ENCODE data around the gene SLX4IP. TPM values are rescaled to one million over a fixed set of nuclear protein-coding genes. Genes with fewer than 3 reads are reported as not detected.
A peak's percentile ranks its signal among the peaks of the same experiment; 100 is the strongest.

The SLX4IP gene
- polyA plus RNA-seq, 6 donors from 2014 or later, result 1.7 to 3.5 (median 2.5) TPM

DNA sequence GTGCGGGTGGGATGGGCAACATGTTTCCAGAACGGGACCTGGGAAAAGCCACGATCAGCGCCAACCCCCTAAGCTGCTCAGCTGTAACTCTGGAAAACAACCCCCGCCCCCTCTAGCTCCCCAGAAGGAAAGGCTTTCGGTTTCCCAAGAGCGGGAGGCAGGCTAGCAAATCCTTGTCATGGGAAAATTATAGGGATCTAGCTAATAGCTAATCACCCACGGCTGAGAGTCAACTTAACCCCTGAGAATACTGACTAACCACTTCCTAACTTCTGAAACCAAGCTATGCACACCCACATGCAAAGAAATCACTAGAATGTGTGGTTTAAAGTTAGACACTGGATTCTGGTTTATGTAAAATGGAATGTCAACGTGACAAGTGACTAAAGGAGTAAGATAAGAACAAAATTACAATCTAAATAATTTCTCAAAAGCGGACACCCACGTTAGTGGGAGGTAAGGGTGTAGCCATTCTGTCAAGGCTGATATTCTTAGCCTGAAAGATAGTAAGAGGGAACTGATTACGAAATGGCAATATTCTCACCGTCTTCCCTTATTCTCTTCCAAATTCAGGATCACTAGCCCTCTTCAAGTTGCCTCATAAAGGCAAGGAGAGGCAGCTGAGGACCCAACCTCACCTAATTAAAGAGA, 218.6 kb downstream of the SLX4IP start:
- H3K4me3 Mint-ChIP-seq, result no peak overlapping the region
- H3K36me3 Mint-ChIP-seq, result no peaks in the 10 kb centered on the region
- DNase-seq (no peak), ATAC-seq (ENCODE audit: low read depth in 2 of 2) (no peak)
- peaks cover 0 to 22% (median 0%) of the 10 kb centered on the region in 3 donors for H3K27me3 Mint-ChIP-seq
- H3K4me1 Mint-ChIP-seq, result no peaks in the 10 kb centered on the region
- H3K9me3 Mint-ChIP-seq, result no peaks in the 10 kb centered on the region
- H3K27ac Mint-ChIP-seq, result no peak overlapping the region

DNA sequence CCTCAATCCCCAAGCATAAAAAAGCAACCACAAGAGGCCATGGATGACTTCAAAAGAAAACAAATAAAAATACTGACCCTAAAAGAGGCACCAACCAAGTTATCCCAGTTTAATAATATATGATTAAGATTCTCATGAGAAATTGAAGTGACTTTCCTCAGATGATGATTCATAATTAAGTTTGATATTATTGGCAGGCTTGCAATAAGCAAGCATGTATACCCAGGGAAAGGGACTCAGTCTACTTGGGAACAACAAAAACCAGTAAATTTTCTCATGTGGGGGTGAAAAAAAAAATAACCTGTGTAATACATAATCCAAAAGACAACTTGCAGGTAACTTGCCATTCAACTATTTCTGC, 219.1 kb downstream of the SLX4IP start:
- Mint-ChIP-seq H3K27me3 (peaks cover 0 to 22% (median 0%) of the 10 kb centered on the region in 3 donors), H3K27ac (no peak overlapping the region), H3K4me1 (no peaks in the 10 kb centered on the region), H3K4me3 (no peak overlapping the region), H3K36me3 (no peaks in the 10 kb centered on the region), H3K9me3 (no peaks in the 10 kb centered on the region)
- DNase-seq (no peak), ATAC-seq (ENCODE audit: low read depth in 2 of 2) (no peak)

DNA sequence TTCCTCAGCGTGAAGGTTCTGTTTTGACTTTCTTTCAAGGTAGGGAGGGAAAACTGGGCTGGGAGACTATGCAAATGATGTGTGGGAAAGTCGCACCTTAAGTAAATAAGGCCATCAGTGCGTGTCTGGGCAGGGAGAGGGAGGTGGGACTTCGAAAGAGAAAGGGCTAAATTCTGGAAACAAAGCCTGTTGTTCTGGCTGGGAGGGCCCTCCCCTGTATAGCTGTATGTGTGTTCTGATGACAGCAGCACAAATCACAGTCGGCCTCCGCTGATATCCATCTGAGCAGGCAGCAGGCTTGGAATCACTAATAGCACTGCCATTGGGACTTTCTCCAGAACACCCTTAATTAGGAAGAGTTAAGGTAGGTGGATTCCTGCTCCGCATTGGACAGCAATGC, 219.5 kb downstream of the SLX4IP start:
- H3K4me1 Mint-ChIP-seq, result no peaks in the 10 kb centered on the region
- H3K36me3 Mint-ChIP-seq, result no peaks in the 10 kb centered on the region
- no peaks in the 10 kb centered on the region for H3K9me3 Mint-ChIP-seq
- no peak overlapping the region for H3K4me3 Mint-ChIP-seq
- no peak for DNase-seq
- no peak overlapping the region for H3K27ac Mint-ChIP-seq
- peaks cover 0 to 22% (median 0%) of the 10 kb centered on the region in 3 donors for H3K27me3 Mint-ChIP-seq
- no peak for ATAC-seq (ENCODE audit: low read depth in 2 of 2)

DNA sequence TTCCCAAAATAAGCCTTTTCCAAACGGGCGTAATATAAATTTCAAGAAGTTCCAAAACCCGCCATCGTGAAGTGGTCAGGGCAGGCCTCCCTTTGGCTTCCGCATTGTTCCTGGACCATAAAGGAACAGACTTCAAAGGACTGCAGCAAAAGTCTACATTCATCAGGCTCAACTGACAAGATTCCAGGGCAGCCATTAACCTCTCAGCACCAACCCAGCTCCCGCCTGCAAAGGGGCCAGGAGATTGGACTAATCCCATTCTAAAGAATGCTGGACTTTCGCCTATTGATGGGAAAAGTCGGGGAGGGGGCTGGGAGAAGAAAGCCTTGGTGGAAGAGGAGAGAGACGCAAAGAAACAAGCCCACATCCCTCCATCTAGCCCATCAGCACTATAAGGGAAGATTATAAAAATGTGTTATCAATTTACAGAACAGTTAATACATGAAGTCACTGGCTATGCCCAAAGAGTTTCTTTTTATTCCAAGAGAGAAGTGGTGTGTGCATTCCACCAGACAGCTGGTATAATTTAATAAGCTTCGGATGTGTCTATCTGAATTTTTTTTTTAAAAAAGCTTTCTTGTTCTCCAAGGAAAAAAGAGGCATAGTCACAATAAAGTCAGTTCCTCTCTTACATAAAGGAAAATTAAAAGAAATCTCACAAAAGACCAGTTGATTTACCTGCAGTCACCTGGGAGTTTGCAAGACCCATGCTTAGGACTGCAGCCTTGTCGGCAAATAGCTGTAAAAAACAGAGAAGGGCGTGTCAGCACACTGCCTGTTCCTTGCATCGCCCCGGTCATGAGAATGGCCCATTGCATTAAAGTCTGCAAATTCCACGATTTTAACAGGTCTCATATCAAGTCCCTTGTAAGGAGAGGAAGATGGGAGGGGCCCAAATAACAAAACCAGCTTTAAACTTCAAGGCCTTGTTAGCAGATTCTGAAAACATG, 220.9 kb downstream of the SLX4IP start:
- no peaks in the 10 kb centered on the region for H3K4me1 Mint-ChIP-seq
- no peak overlapping the region for H3K4me3 Mint-ChIP-seq
- DNase-seq, result no peak
- ATAC-seq (ENCODE audit: low read depth in 2 of 2), result no peak
- H3K27ac Mint-ChIP-seq, result peak overlapping the region in 1 of 6 donors; percentile 24
- peaks cover 0 to 2% (median 0%) of the 10 kb centered on the region in 7 donors for H3K9me3 Mint-ChIP-seq
- peaks cover 0 to 29% (median 8%) of the 10 kb centered on the region in 3 donors for H3K27me3 Mint-ChIP-seq
- no peaks in the 10 kb centered on the region for H3K36me3 Mint-ChIP-seq

DNA sequence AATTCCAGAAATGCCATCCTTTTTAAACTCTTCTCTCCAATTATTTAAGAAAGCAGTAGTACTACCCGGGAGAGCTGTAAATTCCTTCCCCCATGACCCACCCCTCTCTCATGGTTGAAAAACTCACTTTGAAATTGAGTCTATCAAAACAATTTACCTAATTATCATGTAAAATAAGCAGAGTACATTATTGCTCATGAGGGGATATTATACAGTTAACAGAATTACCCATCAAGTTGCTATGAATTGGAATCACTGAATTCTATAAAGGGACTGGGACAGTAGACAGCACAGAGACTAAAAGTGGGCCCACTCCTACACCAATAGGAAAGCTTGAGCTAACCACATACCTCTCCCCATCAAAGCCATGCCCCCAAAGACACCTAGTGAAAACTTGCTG, 222.3 kb downstream of the SLX4IP start:
- peaks cover 0 to 2% (median 0%) of the 10 kb centered on the region in 7 donors for H3K9me3 Mint-ChIP-seq
- H3K36me3 Mint-ChIP-seq, result no peaks in the 10 kb centered on the region
- H3K4me1 Mint-ChIP-seq, result no peaks in the 10 kb centered on the region
- ATAC-seq (ENCODE audit: low read depth in 2 of 2) (no peak), DNase-seq (no peak)
- no peak overlapping the region for H3K4me3 Mint-ChIP-seq
- H3K27ac Mint-ChIP-seq, result no peak overlapping the region
- H3K27me3 Mint-ChIP-seq, result peaks cover 8 to 42% (median 22%) of the 10 kb centered on the region in 3 donors

DNA sequence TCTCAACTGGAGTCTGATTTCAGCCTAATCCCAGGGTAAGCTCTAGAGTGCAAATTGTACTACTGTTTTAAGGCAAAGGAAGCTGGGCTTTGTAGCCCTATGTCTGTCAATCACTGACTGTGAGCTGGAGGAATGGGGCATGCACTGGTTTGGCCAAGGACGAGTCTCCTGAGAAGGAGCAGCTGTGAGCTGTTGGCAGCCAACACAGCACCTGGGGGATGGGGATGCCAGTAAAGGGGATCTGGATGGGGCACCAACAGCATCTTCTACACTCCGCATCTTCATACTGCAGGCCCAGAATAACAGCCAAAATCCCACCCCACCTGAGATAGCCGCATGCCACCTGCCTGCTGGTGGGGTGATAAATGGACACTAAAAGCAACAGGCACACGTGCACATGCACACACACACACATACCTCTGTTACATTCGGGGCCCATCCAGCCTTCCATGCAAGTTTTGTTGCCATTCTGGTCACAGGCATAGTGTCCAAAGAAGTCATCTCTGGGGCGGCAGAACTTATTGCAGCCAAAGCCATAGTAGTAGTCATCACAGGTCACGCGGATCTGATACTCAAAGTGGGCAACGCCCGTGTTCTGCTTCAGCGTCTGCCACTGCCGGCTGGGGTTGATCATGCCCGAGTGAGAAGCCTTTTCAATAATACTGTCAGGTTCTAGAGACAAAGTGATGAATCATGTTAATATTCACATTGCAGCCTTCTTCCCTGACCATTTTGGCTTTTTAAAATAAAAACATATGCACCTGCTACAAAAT, 223.1 kb downstream of the SLX4IP start:
- H3K36me3 Mint-ChIP-seq, result no peaks in the 10 kb centered on the region
- H3K27ac Mint-ChIP-seq, result no peak overlapping the region
- H3K9me3 Mint-ChIP-seq, result peaks cover 0 to 2% (median 0%) of the 10 kb centered on the region in 7 donors
- H3K4me1 Mint-ChIP-seq, result no peaks in the 10 kb centered on the region
- H3K4me3 Mint-ChIP-seq, result no peak overlapping the region
- ATAC-seq (ENCODE audit: low read depth in 2 of 2) (no peak), DNase-seq (no peak)
- H3K27me3 Mint-ChIP-seq, result peaks cover 8 to 50% (median 30%) of the 10 kb centered on the region in 3 donors

DNA sequence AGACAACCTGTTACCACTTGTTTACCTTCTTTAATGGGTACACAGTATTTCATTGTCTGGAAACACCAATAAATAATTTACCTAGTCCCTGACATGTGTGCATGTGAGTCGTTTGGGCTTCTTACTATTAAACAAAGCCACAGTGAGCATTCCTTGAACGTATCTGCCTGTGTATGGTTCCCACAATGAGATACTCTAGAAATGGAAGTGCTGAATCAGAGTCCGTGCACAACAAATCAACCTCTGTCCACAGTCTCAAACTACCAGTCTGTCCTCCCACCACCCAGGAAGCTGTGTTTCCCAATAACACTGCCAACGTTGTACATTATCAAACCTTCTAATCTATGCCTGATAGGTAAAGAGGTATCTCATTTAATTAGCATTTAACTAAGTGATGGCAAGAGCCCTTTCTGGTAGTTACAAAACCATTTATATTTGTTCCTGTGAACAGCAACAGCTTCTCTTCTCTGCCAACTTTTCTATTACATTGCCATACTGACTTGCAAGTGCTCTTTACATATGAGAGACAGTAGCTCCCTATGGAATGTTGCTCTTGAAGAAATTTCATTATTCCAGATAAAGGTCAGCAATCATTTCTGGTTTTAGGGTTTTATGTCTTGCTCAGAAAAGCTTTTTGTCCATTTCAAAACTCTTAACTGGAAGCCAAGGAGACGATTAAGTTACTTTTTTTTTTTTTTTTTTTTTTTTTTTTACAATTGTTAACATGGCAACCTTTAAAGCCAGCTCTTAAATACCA, 223.9 kb downstream of the SLX4IP start:
- Mint-ChIP-seq H3K36me3 (no peaks in the 10 kb centered on the region), H3K27ac (no peak overlapping the region), H3K4me1 (no peaks in the 10 kb centered on the region), H3K27me3 (peaks cover 12 to 48% (median 37%) of the 10 kb centered on the region in 3 donors), H3K4me3 (no peak overlapping the region), H3K9me3 (peaks cover 0 to 2% (median 0%) of the 10 kb centered on the region in 7 donors)
- DNase-seq (no peak), ATAC-seq (ENCODE audit: low read depth in 2 of 2) (no peak)

DNA sequence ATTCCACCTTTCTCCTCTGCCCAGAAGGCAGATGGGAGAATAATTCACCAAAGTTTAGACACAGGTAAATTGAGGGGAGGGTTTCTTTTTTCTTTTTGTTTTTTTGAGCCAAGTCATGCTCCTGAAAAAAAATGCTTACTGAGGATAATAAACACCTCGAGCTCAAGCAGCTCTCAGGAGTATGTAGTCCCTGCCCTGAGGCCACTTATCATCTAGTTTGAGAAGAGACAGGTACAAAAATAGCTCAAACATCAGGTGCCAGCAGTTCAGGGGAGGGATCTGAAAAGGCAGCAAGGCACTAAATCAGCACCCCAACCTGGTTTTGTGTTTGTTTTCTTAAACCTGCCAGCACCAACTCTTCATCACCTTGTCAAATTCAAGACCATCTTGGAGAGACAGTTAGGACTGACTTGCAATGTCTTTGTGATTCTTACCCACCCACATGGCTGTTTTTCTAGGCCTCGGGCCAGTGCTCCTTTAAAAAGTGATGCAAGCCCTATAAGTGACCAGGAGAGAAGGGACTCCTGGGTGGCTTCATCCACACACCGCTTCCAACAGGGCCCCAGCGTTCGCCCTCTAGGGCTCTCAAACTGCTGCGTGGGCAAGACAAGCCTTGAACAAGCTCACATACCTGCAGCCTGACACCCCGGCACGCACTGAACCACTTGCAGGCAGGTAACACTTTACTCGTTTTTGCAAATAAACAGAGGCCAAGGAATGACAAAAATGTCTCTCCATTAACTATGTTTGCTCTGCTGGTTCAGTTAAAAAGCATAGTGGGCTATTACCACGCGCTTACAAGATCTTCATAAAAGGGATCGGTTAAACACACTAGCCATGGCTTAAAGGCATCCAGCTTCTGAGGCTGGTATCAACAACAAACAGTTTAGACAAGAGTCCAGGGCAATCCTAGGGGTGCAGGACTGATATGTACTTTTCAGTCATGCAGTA, 224.8 kb downstream of the SLX4IP start:
- Mint-ChIP-seq H3K27ac (no peak overlapping the region), H3K27me3 (peaks cover 20 to 42% (median 41%) of the 10 kb centered on the region in 3 donors), H3K9me3 (peaks cover 0 to 2% (median 0%) of the 10 kb centered on the region in 7 donors), H3K4me3 (no peak overlapping the region), H3K4me1 (no peaks in the 10 kb centered on the region), H3K36me3 (no peaks in the 10 kb centered on the region)
- DNase-seq (no peak), ATAC-seq (ENCODE audit: low read depth in 2 of 2) (no peak)

DNA sequence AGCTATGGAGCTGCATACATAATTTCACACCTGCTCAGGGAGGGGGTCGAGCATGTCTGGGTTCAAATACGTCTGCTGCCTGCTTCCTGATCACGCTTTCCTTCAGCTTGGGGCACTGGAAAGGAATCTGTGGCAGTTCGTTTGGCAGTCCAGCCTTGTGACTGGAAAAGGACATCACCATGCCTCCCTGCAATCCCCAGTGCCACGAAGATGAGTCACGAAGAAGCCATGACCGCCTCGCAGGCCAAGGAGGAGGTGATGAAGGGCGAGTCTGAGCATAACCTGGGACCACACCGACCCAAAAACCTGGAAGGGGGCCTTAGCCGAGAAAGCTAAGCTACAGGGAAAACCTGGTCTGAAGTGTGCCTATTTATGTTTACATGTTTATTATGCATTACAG, 225.6 kb downstream of the SLX4IP start:
- no peak for ATAC-seq (ENCODE audit: low read depth in 2 of 2)
- no peaks in the 10 kb centered on the region for H3K36me3 Mint-ChIP-seq
- H3K4me3 Mint-ChIP-seq, result no peak overlapping the region

DNA sequence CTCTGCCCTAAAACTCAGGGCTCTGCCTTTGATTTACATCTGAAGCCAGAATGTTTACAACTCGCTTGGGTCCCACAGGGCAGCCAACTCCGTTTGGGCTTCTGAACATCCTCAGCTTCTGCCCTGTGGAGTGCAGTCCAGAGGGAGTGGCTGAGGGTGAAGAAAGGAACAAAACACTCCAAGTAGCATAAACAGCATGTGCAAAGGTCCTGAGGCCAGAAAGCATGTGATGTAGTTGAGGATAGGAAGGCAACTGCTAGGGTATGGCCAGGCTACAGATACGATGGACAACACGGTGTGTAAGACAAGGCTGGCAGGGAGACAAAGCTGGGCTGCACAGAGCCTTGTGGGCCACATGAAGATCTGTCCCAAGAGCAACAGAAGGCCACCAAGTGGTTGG, 226.2 kb downstream of the SLX4IP start:
- DNase-seq (no peak), ATAC-seq (ENCODE audit: low read depth in 2 of 2) (no peak)
- Mint-ChIP-seq H3K9me3 (peaks cover 0 to 2% (median 0%) of the 10 kb centered on the region in 7 donors), H3K27me3 (peaks cover 29 to 53% (median 42%) of the 10 kb centered on the region in 3 donors), H3K4me3 (no peak overlapping the region), H3K36me3 (no peaks in the 10 kb centered on the region), H3K4me1 (no peaks in the 10 kb centered on the region), H3K27ac (peak overlapping the region in 1 of 6 donors; percentile 3)

More for the DNA sequence above, 225.6 kb downstream of the SLX4IP start:
- no peak overlapping the region for H3K27ac Mint-ChIP-seq
- H3K9me3 Mint-ChIP-seq, result peaks cover 0 to 2% (median 0%) of the 10 kb centered on the region in 7 donors
- no peaks in the 10 kb centered on the region for H3K4me1 Mint-ChIP-seq
- peaks cover 28 to 47% (median 38%) of the 10 kb centered on the region in 3 donors for H3K27me3 Mint-ChIP-seq
- DNase-seq, result no peak

DNA sequence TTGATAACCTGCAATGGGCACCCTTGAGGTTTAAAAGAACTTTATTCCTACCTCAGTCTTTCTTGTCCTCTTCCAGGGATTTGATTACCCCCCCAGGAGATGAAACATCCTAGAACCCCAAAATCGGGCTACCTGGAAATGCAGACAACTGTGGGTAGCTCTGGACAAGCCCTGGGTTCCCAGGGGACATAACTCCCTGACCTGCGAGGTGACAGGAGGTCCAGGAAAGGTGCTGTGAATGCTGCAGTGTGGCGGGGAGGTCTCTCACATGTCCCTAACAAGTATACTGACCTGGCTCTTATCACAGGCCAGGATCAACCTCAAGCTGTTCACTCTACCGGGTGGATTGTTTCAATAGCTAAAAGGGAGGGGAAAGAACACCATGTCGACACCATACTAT, 227.0 kb downstream of the SLX4IP start:
- ATAC-seq (ENCODE audit: low read depth in 2 of 2), result no peak
- H3K4me3 Mint-ChIP-seq, result no peak overlapping the region
- DNase-seq, result no peak
- H3K9me3 Mint-ChIP-seq, result peaks cover 0 to 2% (median 0%) of the 10 kb centered on the region in 7 donors
- H3K4me1 Mint-ChIP-seq, result no peaks in the 10 kb centered on the region
- H3K27ac Mint-ChIP-seq, result no peak overlapping the region
- no peaks in the 10 kb centered on the region for H3K36me3 Mint-ChIP-seq
- peaks cover 29 to 59% (median 50%) of the 10 kb centered on the region in 3 donors for H3K27me3 Mint-ChIP-seq

All from naive B cell (primary cell).